GM21515 (cell line): ENCODE results near the gene YPEL1.
A peak's percentile ranks its signal among the peaks of the same experiment; 100 is the strongest.

Experiments
- ATAC-seq: cut with Tn5 transposase; IDR thresholded peaks from one replicate; pipeline ENCODE4 v1.9.1; 2021; ENCODE audit not compliant: unreplicated experiment

Gene YPEL1, protein sequence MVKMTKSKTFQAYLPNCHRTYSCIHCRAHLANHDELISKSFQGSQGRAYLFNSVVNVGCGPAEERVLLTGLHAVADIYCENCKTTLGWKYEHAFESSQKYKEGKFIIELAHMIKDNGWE

DNA sequence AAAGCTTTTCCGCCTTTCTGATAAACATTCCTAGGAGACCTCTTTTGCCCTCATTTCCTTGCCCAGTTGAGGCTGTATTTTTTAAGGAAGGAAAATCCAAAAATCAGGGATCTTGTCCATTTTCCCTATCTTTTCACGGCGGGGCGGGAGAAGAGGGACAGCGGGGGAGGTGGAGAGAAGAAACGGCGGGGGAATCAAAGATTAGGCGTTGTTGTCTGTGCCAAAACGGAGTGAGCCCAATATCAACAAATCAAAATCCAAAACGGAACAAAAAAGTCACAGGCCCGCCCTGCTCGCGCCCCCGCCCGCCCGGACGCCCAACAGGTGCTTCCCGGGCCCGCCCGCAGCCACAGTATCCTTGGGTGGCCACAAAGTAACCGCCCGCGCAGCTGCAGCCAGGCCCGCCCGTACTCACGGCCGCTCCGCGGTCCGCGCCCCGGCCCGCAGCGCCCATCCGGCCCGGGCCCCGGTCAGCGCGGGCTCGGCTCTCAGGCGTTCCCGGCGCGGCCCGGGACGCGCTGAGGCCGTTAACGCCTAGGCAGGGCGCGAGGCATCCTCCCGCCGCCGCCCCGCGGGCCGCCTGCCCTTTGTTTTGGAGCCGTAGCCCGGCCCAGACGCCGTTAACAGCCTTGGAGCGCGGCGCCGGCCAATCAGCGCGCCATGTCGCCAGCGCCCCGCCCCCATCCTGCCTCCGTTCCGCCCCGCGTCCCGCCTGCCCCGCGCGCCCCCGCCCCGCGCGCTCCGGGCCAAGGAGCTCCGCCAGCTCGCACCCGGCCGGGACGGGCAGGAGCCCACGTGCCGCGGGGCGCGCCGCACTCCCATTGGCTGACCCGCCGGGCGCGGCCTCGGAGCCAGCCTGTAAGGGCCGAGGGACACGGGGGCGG, at the start of gene YPEL1:
Gene YPEL1 (minus strand): TSS at position 595 of the 884 bp plus-strand sequence. CDS start 25,050 bp downstream, outside the sequence.
- ATAC-seq: peak; percentile 77

DNA sequence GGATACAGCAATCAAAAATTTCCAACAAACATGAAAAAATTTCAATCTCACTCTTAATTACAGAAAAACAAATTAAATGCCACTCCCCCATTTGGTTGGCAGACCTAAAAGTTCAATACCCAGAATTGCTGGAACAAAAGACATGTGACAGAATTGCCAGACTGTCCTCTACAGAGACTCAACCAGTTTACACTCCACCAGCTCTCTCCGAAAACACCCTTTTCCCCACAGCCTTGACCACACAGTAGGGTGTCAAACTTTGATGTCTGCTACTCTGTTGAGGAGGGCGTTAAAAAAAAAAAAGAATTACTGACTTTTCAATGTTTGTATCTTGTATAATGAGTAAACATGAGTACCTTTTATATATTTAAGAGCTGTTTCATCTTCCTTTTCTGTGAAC, 44.7 kb upstream of the YPEL1 start:
- ATAC-seq: no peak

DNA sequence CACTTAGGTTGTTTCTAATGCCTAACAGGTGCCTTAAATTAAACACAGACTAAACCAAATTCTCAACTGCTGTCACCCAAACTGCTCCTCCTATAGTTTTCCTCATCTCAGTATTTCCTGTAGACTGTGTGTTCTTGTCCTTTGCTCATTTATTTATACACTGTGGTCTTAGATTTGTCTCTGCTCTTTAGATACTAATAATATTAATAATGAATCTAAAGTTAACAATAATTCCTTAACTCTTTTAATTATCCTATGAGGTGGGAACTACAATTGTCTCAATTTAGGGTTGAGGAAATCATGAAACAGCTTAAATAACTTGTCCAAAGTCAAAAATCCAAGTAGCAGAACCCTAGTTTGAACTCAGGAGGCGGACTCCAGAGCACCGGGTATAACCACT, 43.9 kb upstream of the YPEL1 start:
- no peak for ATAC-seq

DNA sequence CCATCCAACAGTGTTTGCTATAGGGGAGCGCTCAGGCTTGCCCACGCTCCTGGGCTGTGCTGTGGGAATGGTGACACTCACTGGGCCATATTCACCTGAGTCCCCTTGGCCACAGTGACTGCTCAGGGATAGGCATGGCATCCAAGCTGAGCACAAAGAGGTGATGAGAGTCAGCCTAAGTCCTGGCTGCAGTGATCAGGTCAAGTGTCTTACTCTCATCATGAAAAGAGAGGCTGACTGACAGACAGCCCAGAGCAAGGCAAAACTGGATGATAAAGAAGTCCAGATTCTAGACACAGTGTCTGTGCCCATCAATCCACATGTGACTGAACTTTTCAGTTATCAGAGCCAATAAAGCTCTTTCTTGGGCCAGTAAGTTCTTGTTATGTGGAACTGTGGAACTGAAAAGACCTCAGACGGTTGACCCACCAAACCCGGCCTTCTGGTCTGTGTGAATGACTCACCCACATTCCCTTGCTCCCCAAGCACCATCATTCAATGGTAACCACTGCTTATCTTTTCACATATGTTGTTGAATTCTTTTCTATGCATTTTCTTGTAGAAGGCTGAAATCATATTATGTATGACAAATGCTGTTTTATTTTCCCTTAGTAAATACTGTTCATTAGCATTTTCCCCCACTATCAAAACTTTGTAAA, 43.2 kb upstream of the YPEL1 start:
- ATAC-seq: no peak

DNA sequence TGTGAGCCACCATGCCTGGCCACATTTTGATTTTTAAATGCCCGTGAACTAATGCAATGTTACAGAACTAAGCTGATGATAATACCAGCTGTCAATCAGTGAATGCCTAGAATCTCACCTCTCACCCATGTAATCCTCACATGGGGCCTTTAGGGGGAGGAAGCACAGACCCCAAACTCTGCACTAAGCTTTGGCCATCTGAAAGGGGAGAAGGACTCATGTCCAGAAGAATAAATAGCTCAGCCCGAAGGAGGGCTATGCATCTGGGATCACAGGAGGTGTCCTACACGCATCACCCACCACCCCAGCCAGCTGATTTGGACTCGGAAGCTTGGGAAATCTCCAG, 36.0 kb upstream of the YPEL1 start:
- no peak for ATAC-seq

DNA sequence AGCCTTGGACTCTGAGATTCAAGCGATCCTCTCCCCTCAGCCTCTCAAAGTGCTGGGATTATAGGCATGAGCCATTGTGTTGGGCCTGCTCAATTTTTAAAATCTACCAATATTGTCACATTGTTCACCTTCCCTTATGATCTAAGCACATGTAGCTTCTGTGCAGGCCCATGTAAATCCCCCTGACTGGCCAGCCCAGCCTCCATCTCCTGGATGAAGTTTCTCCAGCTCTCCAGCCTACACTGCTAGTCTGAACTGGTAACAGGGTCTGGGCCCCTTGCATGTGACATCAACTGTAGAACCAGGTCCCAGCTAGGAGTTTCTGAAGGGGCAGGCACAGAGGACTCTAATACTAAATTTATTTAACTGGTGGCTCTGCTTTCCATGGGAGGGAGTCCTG, 32.8 kb upstream of the YPEL1 start:
- no peak for ATAC-seq

DNA sequence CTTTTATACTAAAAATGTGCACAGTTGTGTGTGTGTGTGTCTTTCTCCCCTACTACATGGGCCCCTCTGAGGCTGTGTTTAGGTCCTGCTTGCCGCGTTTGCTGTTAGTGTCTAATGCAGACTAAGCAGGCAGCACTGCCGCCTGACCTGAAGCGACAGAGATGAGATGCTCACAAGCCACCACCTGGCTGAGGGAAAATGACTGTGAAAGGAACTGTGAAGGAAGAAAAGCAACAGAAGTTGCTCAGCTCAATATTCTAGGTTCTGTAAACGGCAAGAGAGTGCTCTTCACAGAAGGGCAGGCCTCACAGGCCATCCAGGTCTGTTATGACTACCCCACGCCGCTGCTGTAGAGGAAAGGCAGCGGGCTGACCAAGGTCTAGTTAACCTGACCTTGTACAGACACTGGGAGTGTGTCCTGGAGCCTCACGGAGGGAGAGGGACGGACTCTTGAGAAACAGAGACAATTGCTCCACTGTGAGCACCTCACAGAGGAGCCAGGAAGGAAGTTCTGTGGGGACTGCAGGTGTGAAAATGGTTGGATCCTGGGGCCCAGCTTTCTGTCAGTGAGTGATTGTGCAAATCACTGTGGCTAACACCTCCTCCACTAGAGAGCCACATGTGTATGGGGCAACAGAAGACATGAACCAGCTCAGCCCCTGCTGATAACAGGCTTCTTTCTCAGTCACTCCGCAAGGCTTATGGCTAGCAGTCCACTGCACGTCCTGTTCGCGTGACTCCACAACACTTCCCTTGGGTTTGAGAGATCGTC, 31.3 kb upstream of the YPEL1 start:
- ATAC-seq: no peak

DNA sequence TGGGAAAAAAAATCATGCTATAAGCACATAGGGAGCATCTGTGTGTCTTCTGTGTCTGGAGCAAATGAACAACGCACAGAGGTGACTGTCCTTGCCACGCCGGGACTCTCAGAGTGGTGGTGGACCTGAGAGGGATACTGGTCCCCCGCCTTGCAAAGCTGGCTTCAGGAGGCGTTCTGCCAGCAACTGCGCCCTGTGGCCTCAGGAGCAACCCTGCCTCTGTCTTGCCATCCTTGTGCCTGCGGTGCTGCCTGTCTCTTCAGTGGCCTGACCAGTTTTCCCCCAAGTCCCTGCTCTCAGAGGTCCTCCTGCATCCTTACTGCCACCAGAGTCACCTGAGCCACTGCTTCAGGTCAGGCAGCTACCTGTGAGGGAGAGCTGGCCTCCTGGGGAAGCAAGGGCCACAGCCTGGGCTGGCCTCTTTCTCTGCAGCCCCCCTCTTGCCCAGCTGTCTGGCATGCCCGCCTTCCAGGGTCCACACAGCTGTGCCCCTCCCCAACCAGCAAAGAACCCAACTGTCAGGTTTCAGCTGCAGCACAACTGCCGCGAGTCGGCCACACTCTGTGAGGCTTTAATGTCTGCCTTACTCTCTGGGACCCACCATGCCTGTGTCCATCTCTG, 30.4 kb upstream of the YPEL1 start:
- no peak for ATAC-seq

DNA sequence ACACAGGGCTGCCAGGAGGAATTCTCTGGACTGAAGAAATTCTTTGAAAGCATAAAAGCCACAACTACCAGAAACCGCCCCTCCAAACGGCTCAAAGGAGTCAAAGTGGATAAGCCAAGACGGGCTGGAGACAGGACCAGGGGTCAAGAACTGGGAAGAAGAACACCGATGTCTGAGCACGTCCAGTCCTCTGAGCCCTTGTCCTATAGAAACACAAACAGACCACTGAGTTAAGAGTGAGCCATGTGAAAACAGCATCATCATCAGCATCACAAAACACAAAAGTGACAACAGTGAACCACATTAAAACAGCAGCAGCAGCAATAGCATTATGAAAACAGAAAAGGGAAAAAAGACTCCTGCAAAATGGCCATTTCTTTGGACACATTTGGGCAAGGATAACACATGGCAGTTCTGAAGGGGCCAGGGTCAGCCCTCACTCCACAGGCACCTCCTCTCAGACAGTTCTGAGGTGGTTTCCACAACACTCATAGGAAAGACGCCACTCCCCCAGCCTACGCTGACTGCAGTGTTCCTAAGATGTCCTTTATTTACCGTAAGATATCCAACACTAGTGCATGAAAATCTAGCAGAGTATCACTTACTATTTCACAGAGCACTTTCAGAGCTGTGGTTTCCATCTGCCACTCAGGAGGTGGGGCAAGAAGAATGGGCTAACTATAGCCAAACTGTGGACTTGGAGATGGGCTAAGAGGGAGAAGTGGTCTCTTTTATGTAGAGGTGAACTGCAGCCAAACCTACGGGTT, 28.6 kb upstream of the YPEL1 start:
- no peak for ATAC-seq

DNA sequence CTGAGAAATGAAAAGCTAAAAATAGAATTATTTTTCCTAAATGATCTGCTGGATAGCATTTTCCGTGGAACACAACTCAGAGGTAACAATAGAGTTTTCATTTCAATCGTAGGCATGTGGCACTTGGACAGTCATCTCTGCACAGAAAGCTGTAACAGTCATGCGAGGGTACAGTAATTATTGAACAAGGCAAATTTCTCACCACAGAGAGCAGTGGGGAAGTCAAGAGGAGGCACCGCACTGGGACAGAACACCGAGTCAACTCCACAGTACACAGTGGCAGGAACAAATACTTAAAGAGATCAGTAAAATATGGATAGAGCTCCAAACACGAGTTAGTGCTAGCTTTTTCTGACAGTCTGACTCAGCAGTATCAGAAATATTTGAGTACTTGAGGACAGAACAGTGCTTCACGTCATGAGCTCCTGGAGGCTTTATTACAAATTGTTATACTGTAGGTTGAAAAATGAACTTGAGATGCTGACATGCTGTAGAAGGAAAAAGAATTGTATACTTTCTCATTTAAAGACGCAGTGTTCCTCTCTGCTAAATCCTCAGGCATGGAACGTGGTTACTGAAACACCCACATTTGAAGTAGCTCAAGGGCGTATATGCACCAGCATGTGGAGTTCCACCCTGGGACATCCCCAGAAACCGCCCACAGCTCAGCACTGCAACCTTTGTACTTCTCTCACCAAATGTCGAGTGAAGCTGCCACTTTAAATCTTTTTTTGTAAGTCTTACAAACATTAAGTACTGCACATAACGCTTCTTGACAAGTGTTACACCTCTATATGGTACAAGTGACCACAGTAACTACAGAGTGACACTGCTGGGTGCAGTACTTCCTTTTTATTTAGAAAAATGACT, 27.4 kb upstream of the YPEL1 start:
- no peak for ATAC-seq

DNA sequence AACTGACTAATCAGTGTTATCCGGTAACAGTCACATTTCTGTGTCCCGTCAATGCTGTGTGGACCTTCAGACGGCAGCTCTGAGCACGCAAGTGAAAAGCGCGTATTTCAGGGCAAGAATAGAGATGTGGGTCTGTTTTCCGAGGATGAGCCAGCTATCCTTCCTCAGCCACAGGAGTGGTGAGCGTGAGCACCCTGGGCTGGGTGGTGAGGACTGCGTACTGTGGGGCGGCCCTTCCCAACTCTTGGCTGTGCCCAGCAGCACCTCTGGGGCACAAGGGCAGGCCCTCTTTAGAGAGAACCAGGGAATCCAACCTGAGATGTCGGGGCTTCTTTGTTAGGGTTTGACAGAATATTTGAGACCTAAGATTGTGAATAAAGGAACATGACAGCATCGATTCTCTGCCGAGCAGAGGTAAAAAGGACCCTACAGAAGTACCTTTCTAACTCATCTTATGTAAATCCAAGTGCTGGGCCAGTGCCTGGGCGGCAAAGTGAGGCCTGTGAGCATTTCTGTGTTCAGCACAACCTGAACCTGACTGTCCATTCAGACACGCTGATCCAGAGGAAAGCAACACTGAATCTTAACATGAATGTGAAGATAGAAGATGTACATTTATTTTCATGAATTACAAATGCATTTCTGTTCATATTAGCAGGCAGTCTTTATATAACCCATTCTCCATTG, 26.5 kb upstream of the YPEL1 start:
- no peak for ATAC-seq

DNA sequence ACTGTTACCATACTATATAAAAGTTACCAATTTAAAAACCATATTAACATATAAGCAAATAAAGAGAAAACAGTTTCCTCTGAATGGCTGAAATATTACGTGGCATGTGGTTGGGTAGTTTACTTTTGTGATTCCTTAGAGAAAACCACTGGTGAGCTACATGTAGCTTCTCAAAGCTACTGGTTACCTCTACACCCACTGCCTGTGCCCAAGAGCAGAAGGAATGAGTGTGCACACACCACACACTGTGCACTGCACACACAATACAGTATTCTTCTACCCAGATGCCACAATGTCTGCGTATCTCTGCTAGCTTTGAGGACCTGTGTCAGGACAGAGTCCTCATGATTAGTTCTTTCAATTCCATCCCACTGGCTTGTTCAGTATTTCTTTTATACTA, 25.5 kb upstream of the YPEL1 start:
- ATAC-seq: no peak

DNA sequence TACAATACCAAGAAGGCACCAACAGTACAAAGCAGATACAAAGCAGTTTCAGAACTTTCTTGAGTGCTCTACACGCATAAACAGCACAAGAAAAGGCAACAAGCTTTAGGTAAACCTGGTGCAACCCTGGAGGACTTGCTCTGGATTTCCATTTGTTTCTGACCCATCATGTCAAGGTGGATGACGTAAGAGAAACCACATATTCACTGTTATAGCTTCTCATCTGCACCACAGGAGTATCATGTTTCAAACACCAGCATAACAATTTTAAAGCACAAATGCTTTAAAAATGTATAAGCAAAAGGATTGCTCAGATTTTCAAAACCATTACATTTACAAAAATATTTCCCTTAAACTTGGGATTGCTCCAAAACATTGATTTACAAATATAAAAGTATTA, 25.0 kb upstream of the YPEL1 start:
- ATAC-seq: no peak

DNA sequence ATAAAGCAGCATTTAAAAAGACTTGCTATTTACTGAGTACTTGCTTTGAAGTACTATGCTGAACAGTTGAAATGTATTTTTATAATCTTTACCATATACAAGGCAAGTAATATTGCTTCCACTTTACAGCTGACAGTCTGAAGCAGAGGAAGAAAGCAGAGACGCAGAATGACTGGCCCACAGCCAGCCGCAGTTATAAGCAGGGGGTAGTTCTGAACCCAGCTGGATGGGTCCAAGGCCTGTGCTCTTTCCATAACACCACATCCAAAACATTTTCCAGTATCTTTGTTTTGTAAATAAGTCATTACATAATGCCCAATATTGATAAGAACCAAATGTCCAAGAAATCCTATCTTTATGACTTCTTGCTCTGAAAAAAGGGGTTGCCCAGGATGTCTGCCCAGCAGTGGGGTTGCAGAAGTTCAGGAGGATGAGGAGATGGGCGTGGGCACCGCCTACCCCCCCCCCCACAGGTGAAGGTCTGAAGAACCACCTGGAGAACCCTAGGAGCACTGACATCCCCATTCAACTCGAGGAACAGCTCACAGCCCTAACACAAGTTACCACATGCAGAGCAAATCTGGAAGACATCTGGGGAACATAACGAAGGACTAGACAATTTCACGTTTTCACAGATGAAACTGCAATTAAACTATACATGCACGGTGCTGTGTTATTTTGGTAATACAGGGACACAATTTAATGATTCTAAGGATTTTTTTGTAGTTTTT, 24.2 kb upstream of the YPEL1 start:
- no peak for ATAC-seq

DNA sequence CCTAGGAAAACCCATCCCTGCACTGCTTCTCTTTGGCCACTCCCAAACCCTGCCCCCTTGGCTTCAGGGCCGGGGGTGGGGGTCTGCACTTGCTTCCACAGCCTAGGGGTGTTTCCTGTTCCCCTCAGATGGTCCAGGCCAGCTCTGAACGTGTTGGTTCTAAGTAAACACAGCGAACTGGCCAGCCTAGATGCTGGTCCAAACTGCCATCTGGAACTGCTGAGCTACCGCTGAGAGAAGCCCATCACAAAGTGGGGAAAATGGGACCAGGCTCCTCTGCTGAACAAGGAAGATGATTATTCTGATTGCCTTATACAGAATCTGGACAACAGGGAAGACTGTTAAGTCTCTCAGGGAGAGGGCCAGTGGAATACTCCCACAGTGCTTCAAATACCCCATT, 23.5 kb upstream of the YPEL1 start:
- ATAC-seq: no peak

DNA sequence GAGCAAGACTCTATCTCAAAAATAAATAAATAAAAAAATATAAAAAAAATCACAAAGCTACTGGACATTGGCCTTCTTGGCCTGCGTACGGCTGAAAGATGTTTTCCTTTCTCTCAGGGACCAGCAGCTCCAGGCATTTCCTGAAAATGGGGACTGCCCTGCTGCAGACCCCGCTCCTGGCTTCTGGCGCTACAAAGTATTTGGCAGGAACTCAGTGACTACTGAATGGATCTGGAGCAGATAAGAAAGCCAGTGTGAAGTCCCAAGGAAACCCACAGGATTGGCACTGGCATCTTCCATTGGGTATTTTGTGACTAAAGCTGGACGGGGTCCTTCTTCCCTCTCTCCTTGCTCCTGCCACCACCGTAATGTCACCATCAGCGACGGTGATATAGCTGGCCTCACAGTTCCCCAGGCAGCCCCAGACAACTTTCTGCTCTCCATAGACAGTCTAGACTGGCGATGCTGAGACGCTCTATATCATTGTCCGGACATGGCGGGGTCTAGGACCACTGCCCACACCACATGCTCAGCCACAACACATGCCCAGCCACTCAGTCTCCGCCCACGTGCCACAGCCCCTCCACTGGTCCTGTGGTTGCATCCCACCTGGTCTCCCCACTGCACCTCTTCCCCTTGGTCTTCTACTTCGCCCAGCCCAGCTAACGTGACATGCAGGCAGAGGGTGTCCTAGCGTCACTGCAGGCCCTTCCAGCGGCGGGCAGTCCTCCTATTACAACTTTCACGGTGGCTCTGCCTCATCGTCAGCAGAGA, 22.7 kb upstream of the YPEL1 start:
- no peak for ATAC-seq

DNA sequence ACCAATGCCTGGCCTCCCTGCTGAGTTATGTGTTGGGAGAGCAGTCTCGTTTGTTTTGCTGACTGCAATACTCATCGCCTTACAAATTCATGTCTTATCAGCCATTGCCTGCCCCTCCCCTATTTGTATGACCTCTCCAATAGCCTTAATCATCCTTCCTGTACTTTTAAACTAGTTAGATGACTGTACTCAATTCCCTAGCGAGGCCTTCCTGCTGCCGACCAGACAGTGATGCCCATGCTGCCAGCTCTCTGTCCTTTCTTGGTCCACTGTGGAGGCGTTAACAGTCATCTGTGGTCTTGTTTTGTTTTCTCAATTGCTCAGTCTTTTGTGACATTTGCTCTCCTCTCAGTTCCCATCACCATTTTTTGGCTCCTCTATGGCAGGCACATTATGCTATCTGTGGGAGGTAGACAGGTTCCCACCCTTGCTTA, 20.3 kb upstream of the YPEL1 start:
- no peak for ATAC-seq
